Keratinocyte (primary cell): ENCODE data around the gene CACNB3.

ENCODE experiments used
- EZH2 ChIP-seq: IDR thresholded peaks from one replicate; pipeline ENCODE4 v1.6.1; 2012; ENCODE audit warnings: inconsistent platforms, mild to moderate bottlenecking, low read length, moderate library complexity
- TF ChIP-seq, protein P1 (sequence below), 3 experiments: IDR thresholded peaks in 1 of 3; conservative IDR thresholded peaks in 1 of 3; optimal IDR thresholded peaks in 1 of 3; 2 replicates in 2 of 3; 3 replicates in 1 of 3; pipeline versions ENCODE3 to v1.5.1; 2011; ENCODE audit warnings: low read length in 3 of 3, mild to moderate bottlenecking in 3 of 3, moderate library complexity in 2 of 3, control low read depth in 1 of 3, inconsistent platforms in 1 of 3; ENCODE audit not compliant: insufficient read depth in 2 of 3; ENCODE audit errors: extremely low read depth in 1 of 3

DNA sequence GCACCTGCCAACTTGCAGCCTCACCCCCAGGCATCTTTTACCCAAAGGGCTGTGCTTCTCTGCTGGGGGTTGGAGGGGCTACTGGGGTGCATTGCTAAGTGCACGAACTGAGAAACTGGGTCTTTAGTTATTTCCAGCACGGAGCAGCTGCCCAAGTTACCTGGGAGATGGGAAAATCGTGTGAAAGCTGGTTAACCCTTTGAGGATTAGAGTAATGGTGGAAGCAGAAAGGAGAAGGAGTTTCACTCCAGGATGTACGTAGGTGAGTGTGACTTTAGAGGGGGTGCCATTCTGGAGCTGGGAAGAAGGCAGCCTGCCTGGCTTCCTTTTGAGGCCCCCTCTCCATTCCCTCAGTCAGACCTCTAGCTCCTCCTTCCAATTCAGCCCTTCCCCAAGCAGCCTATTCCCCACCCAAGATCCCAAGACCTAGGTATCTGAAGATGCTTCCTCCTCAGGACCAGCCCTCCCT lies 28.4 kb upstream of the CACNB3 start:
- TF ChIP-seq, protein P1, sequence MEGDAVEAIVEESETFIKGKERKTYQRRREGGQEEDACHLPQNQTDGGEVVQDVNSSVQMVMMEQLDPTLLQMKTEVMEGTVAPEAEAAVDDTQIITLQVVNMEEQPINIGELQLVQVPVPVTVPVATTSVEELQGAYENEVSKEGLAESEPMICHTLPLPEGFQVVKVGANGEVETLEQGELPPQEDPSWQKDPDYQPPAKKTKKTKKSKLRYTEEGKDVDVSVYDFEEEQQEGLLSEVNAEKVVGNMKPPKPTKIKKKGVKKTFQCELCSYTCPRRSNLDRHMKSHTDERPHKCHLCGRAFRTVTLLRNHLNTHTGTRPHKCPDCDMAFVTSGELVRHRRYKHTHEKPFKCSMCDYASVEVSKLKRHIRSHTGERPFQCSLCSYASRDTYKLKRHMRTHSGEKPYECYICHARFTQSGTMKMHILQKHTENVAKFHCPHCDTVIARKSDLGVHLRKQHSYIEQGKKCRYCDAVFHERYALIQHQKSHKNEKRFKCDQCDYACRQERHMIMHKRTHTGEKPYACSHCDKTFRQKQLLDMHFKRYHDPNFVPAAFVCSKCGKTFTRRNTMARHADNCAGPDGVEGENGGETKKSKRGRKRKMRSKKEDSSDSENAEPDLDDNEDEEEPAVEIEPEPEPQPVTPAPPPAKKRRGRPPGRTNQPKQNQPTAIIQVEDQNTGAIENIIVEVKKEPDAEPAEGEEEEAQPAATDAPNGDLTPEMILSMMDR (optimal IDR thresholded peaks at IDR 0.05 in 1 of 3, IDR thresholded peaks at IDR 0.05 in 1 of 3, conservative IDR thresholded peaks at IDR 0.05 in 1 of 3; ENCODE audit: extremely low read depth in 1 of 3, insufficient read depth in 2 of 3, low read length in 3 of 3) = no peak
- TF ChIP-seq EZH2 = no peak
